HG02938 (cell line): ENCODE results near the gene EPO.
"Not testable (repeated sequence)": the region's sequence is repeated elsewhere in the genome, so short reads cannot be mapped to it uniquely, and the experiment has no call there.

Experiments used
- ATAC-seq: cut with Tn5 transposase; IDR thresholded peaks from one replicate; pipeline ENCODE4 v1.9.1; 2021; ENCODE audit warnings: mild to moderate bottlenecking, moderate library complexity; ENCODE audit not compliant: unreplicated experiment

The EPO gene

DNA sequence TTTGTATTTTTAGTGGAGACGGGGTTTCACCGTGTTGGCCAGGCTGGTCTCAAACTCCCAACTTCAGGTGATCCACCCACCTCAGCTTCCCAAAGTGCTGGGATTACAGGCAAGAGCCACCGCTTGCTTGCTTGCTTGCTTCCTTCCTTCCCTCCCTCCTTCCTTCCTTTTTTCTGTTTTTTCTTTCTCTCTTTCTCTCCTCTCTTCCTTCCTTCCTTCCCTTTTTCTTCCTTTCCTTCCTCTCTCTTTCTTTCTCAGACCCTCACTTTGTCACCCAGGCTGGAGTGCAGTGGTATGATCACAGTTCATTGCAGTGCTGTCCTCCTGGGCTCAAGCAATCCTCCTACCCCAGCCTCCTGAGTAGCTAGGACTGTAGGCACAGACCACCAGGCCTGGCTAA, 19.2 kb upstream of the EPO start:
- ATAC-seq: not testable (repeated sequence)

DNA sequence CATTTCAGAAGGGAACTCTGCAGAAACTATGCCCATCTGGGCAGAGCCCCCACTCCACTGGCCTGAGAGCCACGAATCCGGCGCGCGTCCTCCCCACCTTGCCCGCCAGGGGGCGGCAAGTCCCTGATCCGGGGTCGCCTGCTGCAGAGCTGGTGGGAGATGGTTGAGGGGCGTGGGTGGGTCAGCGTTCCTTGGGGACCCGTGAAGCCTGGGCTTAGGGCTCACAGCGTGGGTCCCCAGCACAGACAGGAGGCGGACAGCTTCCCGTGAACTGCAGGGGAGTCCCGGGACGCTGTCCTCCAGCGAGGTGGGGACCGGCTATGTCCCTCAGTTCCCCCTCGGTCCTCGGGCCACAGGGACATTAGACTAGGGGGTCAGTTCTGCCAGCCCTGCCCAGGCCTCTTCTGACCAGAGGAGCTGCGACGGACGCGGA, 14.9 kb upstream of the EPO start:
- peak; percentile 76 for ATAC-seq

DNA sequence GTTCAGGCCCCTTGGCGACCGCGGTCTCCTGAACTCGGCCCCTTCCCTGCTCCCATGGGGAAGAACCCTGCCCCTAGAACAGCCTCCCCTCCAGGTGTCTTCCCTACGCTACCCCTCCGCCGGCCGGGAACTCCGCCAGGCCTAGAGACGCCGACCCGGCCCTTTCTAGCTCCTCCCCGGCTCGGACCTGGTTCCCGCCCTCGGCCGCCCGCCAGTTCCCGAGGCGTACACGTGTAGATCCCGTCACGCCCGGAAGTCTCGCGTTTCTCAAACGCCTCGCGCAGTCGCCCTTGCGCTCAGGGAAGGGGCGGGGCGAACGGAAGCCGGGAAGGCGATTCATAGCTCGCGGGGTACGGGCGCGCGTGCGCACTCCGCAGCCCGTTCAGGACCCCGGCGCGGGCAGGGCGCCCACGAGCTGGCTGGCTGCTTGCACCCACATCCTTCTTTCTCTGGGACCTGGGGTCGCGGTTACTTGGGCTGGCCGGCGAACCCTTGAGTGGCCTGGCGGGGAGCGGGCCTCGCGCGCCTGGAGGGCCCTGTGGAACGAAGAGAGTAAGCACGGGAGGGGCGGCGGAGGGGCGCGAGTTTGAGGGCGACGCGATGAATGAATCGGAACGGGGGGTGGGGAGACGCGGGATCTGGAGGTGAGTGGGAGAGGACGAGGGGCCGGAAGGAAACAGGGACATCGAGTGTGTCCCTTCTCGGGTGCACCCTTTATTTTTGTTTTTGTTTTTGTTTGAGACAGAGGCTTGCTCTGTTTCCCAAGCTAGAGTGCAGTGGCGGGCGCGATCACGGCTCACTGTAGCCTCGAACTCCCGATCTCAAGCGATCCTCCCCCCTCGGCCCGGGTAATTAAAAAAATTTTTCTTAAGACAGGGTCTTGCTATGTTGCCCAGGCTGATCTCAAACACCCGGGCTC, 14.3 kb upstream of the EPO start, which contains the start of gene POP7:
POP7 (plus strand) TSS at position 369 of the 919 bp plus-strand sequence. CDS start 710 bp downstream, outside the sequence.
- ATAC-seq: peak; percentile 81

DNA sequence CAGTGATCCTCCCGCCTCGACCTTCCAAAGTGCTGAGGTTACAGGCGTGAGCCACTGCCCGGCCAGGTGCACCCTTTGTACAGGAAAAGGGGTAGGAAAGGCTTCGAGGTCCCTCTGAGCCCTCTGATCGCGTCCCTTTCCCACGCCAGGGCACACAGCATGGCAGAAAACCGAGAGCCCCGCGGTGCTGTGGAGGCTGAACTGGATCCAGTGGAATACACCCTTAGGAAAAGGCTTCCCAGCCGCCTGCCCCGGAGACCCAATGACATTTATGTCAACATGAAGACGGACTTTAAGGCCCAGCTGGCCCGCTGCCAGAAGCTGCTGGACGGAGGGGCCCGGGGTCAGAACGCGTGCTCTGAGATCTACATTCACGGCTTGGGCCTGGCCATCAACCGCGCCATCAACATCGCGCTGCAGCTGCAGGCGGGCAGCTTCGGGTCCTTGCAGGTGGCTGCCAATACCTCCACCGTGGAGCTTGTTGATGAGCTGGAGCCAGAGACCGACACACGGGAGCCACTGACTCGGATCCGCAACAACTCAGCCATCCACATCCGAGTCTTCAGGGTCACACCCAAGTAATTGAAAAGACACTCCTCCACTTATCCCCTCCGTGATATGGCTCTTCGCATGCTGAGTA, 13.5 kb upstream of the EPO start:
- no peak for ATAC-seq

DNA sequence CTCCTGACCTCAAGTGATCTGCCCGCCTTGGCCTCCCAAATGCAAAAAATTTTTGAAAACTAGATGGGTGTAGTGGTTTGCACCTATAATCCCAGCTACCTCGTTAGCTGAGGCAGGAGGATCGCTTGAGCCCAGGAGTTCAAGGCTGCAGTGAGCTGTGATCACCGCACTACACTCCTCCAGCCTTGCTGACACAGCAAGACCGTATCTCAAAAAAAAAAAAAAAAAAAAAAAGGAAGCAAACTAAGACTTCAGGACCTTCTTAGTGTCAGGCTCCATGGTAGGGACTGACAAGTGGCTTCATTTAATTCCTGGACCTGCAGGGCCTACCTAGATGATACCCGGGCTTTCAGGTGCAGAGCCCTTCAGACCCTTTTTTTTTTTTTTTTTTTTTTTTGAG, 11.9 kb upstream of the EPO start:
- no peak for ATAC-seq

DNA sequence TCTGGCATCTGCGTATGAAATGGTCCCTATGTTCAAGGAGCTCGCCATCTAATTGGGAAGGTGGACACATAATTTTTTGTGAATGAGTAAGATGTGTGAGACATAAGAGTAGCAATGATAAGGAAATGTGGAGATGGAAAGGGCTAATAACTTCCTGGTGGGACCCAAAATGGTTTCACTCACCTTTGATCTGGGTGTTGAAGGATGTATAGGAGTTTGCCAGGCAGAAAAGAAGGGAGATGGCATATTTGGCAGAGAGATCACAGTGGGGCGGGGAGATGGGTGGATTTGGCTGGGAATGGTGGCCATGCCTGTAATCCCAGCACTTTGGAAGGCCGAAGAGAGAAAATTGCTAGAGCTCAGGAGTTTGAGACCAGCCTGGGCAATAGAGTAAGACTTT, 9.8 kb upstream of the EPO start:
- ATAC-seq: no peak

DNA sequence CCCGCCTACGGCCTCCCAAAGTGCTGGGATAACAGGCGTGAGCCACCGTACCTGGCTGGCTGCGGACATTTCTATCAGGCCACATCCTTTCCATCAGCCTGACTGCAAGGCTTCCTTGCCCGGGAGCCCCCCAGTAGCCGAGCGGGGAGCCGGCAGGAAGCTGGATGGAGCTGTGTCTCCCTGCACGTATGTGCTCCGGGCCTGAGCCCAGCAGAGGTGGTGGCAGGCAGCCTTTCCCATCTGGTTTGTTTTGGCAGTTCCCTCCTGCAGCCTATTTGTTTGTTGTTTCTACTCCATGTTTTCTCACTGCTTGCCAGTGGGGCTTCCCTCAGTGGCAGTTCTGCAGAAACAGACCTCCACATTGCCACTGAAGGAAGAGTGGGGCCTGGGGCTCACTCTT, 8.9 kb upstream of the EPO start:
- no peak for ATAC-seq

DNA sequence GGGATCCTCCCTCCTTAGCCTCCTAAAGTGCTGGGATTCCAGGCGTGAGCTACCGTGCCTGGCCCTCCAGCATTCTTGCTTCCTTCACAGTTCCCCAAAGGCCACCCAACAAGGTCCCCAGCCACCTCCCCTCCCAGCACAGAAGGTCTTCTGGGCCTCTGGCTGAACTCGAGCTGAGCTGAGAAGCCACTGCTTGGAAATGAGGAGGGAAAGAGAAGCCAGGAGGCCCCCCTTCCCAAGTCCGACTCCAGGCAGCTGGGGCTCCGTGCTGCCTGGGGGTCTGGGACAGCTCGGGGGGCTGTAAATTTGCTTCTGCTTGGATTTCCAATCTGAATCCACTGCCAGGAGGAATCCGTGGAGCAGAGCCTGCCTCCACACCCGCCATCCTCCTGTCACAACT, 5.5 kb upstream of the EPO start:
- ATAC-seq: no peak

DNA sequence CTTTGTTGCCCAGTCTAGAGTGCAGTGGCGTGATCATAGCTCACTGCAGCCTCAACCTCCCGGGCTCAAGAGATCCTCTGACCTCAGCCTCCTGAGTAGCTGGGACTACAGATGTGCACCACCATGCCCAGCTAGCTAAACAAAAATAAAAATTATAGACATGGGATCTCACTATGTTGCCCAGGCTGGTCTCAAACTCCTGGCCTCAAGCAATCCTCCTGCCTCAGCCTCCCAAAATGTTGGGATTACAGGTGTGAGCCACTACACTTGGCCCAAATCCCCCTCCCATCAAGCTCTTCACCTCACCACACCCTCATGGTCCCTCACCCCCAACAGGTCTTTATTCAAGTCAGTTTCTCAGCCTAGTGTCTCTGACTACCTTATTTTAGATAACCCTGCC, 3.2 kb upstream of the EPO start:
- not testable (repeated sequence) for ATAC-seq

DNA sequence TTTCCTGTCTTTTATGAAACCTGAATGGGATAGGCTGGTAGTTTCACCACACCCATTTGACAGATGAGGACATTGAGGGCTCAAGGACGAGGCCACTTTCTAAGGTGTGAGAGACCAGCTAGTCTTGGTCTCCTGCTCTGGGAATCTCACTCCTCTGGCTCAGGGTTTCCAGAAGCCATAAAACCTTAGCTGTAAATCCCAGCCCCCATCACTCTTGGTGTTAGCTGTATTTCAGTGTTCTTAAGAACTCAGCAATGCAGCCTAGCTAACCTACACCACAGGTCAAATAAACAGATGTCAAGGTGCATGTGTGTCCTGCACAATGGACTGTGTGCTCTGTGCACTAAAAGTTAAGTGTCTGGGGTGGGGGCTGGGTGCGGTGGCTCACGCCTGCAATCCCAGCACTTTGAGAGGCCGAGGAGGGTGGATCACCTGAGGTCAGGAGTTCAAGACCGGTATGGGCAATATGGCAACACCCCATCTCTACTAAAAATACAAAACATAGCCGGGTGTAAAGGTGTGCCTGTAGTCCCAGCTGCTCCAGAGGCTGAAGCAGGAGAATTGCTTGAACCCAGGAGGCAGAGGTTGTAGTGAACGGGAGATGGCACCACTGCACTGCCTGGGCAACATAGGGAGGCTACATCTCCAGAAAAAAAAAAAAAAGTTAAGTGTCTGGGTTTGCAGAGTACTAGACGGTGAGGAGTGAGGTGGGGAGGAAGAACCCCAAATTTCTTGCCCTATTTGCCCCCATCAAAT, 567 bp upstream of the EPO start:
- no peak for ATAC-seq

DNA sequence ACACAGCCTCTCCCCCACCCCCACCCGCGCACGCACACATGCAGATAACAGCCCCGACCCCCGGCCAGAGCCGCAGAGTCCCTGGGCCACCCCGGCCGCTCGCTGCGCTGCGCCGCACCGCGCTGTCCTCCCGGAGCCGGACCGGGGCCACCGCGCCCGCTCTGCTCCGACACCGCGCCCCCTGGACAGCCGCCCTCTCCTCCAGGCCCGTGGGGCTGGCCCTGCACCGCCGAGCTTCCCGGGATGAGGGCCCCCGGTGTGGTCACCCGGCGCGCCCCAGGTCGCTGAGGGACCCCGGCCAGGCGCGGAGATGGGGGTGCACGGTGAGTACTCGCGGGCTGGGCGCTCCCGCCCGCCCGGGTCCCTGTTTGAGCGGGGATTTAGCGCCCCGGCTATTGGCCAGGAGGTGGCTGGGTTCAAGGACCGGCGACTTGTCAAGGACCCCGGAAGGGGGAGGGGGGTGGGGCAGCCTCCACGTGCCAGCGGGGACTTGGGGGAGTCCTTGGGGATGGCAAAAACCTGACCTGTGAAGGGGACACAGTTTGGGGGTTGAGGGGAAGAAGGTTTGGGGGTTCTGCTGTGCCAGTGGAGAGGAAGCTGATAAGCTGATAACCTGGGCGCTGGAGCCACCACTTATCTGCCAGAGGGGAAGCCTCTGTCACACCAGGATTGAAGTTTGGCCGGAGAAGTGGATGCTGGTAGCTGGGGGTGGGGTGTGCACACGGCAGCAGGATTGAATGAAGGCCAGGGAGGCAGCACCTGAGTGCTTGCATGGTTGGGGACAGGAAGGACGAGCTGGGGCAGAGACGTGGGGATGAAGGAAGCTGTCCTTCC, 620 bp downstream of the EPO start:
- ATAC-seq: no peak

DNA sequence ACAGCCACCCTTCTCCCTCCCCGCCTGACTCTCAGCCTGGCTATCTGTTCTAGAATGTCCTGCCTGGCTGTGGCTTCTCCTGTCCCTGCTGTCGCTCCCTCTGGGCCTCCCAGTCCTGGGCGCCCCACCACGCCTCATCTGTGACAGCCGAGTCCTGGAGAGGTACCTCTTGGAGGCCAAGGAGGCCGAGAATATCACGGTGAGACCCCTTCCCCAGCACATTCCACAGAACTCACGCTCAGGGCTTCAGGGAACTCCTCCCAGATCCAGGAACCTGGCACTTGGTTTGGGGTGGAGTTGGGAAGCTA, 1.2 kb downstream of the EPO start:
- no peak for ATAC-seq

DNA sequence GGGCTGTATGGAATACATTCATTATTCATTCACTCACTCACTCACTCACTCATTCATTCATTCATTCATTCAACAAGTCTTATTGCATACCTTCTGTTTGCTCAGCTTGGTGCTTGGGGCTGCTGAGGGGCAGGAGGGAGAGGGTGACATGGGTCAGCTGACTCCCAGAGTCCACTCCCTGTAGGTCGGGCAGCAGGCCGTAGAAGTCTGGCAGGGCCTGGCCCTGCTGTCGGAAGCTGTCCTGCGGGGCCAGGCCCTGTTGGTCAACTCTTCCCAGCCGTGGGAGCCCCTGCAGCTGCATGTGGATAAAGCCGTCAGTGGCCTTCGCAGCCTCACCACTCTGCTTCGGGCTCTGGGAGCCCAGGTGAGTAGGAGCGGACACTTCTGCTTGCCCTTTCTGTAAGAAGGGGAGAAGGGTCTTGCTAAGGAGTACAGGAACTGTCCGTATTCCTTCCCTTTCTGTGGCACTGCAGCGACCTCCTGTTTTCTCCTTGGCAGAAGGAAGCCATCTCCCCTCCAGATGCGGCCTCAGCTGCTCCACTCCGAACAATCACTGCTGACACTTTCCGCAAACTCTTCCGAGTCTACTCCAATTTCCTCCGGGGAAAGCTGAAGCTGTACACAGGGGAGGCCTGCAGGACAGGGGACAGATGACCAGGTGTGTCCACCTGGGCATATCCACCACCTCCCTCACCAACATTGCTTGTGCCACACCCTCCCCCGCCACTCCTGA, 2.4 kb downstream of the EPO start:
- no peak for ATAC-seq

DNA sequence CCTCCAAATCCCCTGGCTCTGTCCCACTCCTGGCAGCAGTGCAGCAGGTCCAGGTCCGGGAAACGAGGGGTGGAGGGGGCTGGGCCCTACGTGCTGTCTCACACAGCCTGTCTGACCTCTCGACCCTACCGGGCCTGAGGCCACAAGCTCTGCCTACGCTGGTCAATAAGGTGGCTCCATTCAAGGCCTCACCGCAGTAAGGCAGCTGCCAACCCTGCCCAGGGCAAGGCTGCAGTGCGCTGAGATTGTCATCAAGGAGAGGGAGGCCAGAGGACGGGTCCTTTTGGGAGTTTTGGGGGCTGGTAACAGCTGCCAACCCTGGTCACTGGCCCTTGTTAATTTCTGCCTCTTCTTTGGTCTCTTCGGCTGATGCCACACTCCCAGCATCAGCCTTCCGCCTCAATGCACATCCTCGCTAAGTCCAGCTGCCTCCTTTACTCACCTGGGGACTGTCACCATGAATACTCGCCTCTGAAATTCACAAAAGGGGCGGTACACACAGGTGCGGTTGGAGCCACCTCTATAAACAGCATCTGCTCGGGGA, 3.5 kb downstream of the EPO start:
- no peak for ATAC-seq

DNA sequence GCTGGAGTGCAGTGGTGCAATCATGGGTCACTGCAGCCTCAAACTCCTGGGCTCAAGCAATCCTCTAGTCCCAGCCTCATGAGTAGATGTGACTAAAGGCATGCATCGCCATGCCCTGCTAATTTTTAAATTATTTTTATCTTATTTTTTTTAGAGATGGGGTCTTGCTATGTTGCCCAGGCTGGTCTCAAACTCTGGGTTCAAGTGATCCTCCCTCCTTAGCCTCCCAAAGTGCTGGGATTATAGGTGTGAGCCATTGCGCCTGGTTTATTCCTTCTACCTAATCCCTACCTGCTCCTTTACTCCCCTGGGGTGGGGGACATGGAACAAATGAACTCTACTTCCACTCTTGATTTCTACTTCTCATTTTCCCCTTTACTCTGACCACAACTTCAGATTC, 4.1 kb downstream of the EPO start:
- not testable (repeated sequence) for ATAC-seq

DNA sequence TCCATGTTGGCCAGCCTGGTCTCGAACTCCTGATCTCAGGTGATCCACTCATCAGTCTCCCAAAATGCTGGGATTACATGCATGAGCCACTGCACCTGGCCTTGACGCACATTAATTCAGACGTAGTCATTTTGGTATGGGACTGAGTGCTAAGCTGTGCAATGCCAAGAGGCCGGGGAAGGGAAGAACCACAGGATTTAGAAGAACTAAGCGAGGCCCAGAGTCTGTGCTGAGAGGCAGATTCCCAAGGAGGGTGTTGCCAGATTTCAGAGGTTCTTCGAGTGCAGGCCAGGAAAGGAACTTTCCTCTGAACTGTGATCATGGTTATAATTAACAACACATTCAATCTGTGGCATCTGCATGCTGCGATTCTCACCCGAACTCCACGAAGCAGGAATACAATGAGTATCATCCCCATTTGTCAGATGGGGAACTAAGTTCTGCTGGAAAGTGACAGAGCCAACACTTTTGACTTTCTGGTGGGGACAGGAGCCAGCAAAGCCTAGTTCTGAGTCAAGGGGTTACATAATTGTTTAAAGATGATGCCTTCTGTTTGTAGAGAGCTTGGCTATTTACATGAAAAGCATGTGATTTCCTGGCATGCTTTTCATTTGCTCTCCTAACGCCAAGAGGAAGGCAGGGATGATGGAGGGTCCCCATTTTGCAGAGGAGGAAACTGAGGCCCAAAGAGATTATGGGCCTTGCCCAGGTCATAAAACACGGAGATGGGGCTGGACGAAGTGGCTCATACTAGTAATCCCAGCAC, 6.9 kb downstream of the EPO start:
- ATAC-seq: no peak

DNA sequence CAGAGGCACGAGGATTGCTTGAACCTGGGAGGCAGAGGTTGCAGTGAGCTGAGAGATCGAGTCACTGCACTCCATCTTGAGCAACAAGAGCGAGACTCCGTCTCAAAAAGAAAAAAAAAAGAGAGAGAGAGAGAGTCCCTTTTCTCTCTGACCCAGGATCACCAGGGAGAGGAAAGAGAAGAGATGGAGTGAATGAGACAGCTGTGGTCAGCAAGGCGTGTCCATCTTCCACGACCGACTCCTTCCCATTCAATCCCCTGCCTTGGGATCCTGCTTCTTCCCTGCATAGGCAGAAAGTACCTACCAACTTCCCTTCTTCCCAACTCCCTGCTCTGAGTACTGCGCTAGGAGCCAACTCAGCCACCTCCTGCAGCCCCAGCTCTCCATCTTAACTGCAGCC, 7.9 kb downstream of the EPO start:
- no peak for ATAC-seq

DNA sequence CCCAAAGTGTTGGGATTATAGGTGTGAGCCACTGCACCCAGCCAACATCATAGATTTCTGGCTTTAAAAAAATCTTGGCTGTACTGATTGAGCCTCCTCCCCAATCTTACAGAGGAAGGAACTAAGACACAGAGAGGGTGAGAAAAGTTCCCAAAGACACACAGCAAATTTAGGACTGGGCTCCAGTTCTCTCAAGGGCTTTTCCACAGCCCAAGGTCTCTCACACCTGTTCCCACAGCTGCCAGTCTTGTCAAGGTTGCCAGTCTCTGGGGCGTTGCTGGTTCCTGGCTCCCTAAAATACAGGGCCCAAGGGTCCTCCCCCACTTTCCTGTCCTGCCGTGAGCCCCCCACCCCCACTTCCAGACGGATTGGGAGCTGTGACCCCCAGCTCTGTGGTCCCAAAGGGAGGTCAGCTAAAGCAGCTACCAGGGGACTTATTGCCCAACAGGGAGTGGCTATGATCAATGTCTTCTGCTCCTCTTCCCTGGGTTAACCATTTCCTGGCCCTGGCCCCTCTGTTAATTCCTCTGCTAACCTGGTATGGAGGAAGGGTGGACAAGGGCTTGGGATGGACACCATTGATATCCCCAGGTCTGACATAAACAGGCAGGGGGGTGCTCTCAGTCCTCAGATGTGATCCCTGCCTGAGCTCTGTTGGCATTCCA, 10.0 kb downstream of the EPO start:
- ATAC-seq: no peak
